K562 (cell line): ENCODE results near the gene YTHDF1.

ENCODE experiments used
- CTCF ChIP-seq, 3 experiments: IDR thresholded peaks in 2 of 3; conservative IDR thresholded peaks in 1 of 3; 2 replicates each; pipeline ENCODE4 v1.5.1; 2011 to 2012; ENCODE audit warnings: low read length in 3 of 3, mild to moderate bottlenecking in 3 of 3, control low read depth in 2 of 3, improper control_type of control experiment in 1 of 3, inconsistent platforms in 1 of 3, low read depth in 1 of 3, mixed read lengths in 1 of 3, moderate library complexity in 1 of 3; ENCODE audit not compliant: insufficient read depth in 2 of 3
- DEAF1 ChIP-seq: fragments of 450-650 bp; formaldehyde crosslinking; IDR thresholded peaks from 2 replicates; pipeline ENCODE4 v1.4.0; 2020; ENCODE audit warnings: mild to moderate bottlenecking, moderate library complexity
- E2F4 ChIP-seq: sonication (generic); formaldehyde crosslinking; IDR thresholded peaks from 2 replicates; pipeline ENCODE4 v1.8.0; 2022; ENCODE audit warnings: mild to moderate bottlenecking, low read depth, missing genetic modification reagents
- HNRNPUL1 ChIP-seq: fragments of 200-400 bp; formaldehyde crosslinking; IDR thresholded peaks from 2 replicates; pipeline ENCODE4 v1.6.1; 2017; ENCODE audit warnings: low read length
- MEF2D ChIP-seq: conservative IDR thresholded peaks from 2 replicates; pipeline ENCODE4 v1.6.1; 2016; ENCODE audit warnings: low read depth, missing genetic modification characterization, missing compliant biosample characterization
- MYBL2 ChIP-seq, 2 experiments: fragments of 450-650 bp in 1 of 2; sonication (generic) in 1 of 2; formaldehyde crosslinking in 1 of 2; IDR thresholded peaks; 2 replicates each; pipeline versions ENCODE4 v1.6.1 to v1.8.1; 2017 to 2022; ENCODE audit warnings: borderline replicate concordance in 1 of 2, inconsistent platforms in 1 of 2, low read depth in 1 of 2, mild to moderate bottlenecking in 1 of 2, missing genetic modification reagents in 1 of 2, moderate library complexity in 1 of 2
- NRF1 ChIP-seq, 2 experiments: fragments of 450-650 bp; IDR thresholded peaks in 1 of 2; conservative IDR thresholded peaks in 1 of 2; 2 replicates each; pipeline ENCODE4 v1.6.1; 2014; ENCODE audit warnings: mild to moderate bottlenecking in 2 of 2
- POLR2A ChIP-seq: fragments of 450-650 bp; conservative IDR thresholded peaks from 2 replicates; pipeline ENCODE4 v1.6.1; 2016
- POLR2AphosphoS2 ChIP-seq: IDR thresholded peaks from 2 replicates; pipeline ENCODE4 v1.6.1; 2012; ENCODE audit warnings: low read length, improper control_type of control experiment
- SAFB2 ChIP-seq: fragments of 200-400 bp; formaldehyde crosslinking; IDR thresholded peaks from 2 replicates; pipeline ENCODE4 v1.6.1; 2018; ENCODE audit warnings: borderline replicate concordance, low read length, low read depth, moderate library complexity; ENCODE audit not compliant: severe bottlenecking
- ZNF507 ChIP-seq: conservative IDR thresholded peaks from 2 replicates; pipeline ENCODE4 v1.6.1; 2017; ENCODE audit warnings: missing genetic modification characterization, missing compliant biosample characterization

- TF ChIP-seq CTCF (IDR thresholded peaks at IDR 0.05 in 2 of 3, conservative IDR thresholded peaks at IDR 0.05 in 1 of 3; ENCODE audit: insufficient read depth in 2 of 3, low read depth in 1 of 3, low read length in 3 of 3) = no peak
- no peak for TF ChIP-seq HNRNPUL1
- TF ChIP-seq E2F4 = no peak
- TF ChIP-seq SAFB2 = no peak
- TF ChIP-seq MEF2D (tag) = no peak
- TF ChIP-seq POLR2AphosphoS2 = no peak
- no peak for TF ChIP-seq MYBL2 (IDR thresholded peaks at IDR 0.05; ENCODE audit: low read depth)
- TF ChIP-seq MYBL2 (CRISPR knock-in tag; IDR thresholded peaks at IDR 0.05; ENCODE audit: borderline replicate concordance) = no peak
- TF ChIP-seq ZNF507 (tag) = no peak
- no peak for TF ChIP-seq DEAF1 (CRISPR knock-in tag)
- TF ChIP-seq NRF1 (conservative IDR thresholded peaks at IDR 0.05 in 1 of 2, IDR thresholded peaks at IDR 0.05 in 1 of 2) = no peak
- no peak for TF ChIP-seq POLR2A
These were observed 27.1 kb downstream of the YTHDF1 start for GRCh38 chr20:63188641-63189321.
